Panc1 (cell line): Measurements from ENCODE around the gene SLC12A9. TPM values are rescaled to one million over a fixed set of nuclear protein-coding genes. Genes with fewer than 3 reads are reported as not detected.

Source experiments
- ATAC-seq: fragments of 200-7000 bp; cut with Tn5 transposase; 2 replicates; pipeline ENCODE4 v1.9.1; 2020; ENCODE audit warnings: mild to moderate bottlenecking, moderate library complexity
- BruUV-seq: library from RNA; stranded (reverse); fragments of 400-500 nt; replicated peaks from 2 replicates; lab custom pipeline; 2021; lab: Mats Ljungman, UMichigan
- CTCF ChIA-PET: fragments of 300-600 bp; sonication (Branson Sonifier 250); formaldehyde crosslinking; loops from one replicate; lab custom pipeline; 2022; ENCODE audit warnings: antibody characterized with exemption; lab: Charles Lee
- POLR2A ChIA-PET: fragments of 300-600 bp; sonication (Branson Sonifier 250); formaldehyde crosslinking; loops from one replicate; lab custom pipeline; 2022; ENCODE audit warnings: antibody characterized with exemption; lab: Charles Lee
- DNase-seq: peaks from one replicate; pipeline ENCODE4 v3.0.0-alpha.2; 2010; ENCODE audit warnings: low read depth, low spot score
- H3K27ac ChIP-seq: 2 replicates; pipeline ENCODE4 v1.5.1; 2011; ENCODE audit warnings: mild to moderate bottlenecking, low read length, inconsistent platforms
- H3K27me3 ChIP-seq: fragments of 200-500 bp; sonication (Bioruptor generic); 2 replicates; pipeline ENCODE4 v1.6.0; 2014; ENCODE audit warnings: low read length, inconsistent platforms; ENCODE audit not compliant: control insufficient read depth, insufficient read depth
- H3K36me3 ChIP-seq: fragments of 200-500 bp; sonication (Bioruptor generic); 2 replicates; pipeline ENCODE4 v1.5.1; 2014; ENCODE audit warnings: inconsistent platforms, mild to moderate bottlenecking, low read length, moderate library complexity; ENCODE audit not compliant: control insufficient read depth, insufficient read depth
- H3K4me1 ChIP-seq: 2 replicates; pipeline ENCODE4 v1.5.1; 2011; ENCODE audit warnings: inconsistent platforms, mild to moderate bottlenecking, low read length, moderate library complexity; ENCODE audit not compliant: control insufficient read depth, insufficient read depth
- H3K4me3 ChIP-seq, 2 experiments: 2 replicates each; pipeline ENCODE4 v1.5.1; 2011 to 2012; ENCODE audit warnings: low read depth in 2 of 2, low read length in 2 of 2, mild to moderate bottlenecking in 2 of 2, inconsistent platforms in 1 of 2, moderate library complexity in 1 of 2
- H3K9me3 ChIP-seq: fragments of 200-500 bp; sonication (Bioruptor generic); 2 replicates; pipeline ENCODE4 v1.5.1; 2014; ENCODE audit warnings: low read depth, mild to moderate bottlenecking, inconsistent platforms, low read length, moderate library complexity; ENCODE audit not compliant: control insufficient read depth, insufficient read depth
- CTCF ChIP-seq: fragments of 450-650 bp; IDR thresholded peaks from 2 replicates; pipeline ENCODE4 v1.5.1; 2017; ENCODE audit warnings: mild to moderate bottlenecking
- POLR2AphosphoS5 ChIP-seq: IDR thresholded peaks from 2 replicates; pipeline ENCODE4 v1.6.1; 2012; ENCODE audit warnings: mild to moderate bottlenecking, low read depth, low read length, moderate library complexity
- REST ChIP-seq, 2 experiments: IDR thresholded peaks; 2 replicates each; pipeline ENCODE4 v1.6.1; 2011 to 2012; ENCODE audit warnings: low read depth in 2 of 2, control low read depth in 1 of 2, low read length in 1 of 2, mild to moderate bottlenecking in 1 of 2, moderate library complexity in 1 of 2; ENCODE audit not compliant: insufficient read depth in 1 of 2
- SIN3A ChIP-seq: IDR thresholded peaks from 2 replicates; pipeline ENCODE4 v1.6.1; 2012; ENCODE audit warnings: low read depth, mild to moderate bottlenecking, low read length, moderate library complexity, borderline replicate concordance; ENCODE audit not compliant: insufficient read depth
- TCF7L2 ChIP-seq: IDR thresholded peaks from 2 replicates; pipeline ENCODE4 v1.6.1; 2011; ENCODE audit warnings: mild to moderate bottlenecking, low read depth, low read length, inconsistent platforms
- in situ Hi-C: cut with HindIII; loops from 2 replicates; pipeline ENCODE4 v1.10.0; 2016; ENCODE audit warnings: low sequenced_read_pairs, low pct_unique_long_range_greater_than_20kb
- intact Hi-C: fragments of 100-400 bp; cut with micrococcal nuclease; formaldehyde crosslinking; loops from one replicate; pipeline ENCODE4 v1.10.0; 2022; ENCODE audit not compliant: unreplicated experiment
- total RNA-seq: library from RNA; stranded (reverse); gene quantifications from one replicate; pipeline ENCODE4 v1.2.1, GENCODE V29; 2021; ENCODE audit not compliant: unreplicated experiment

SLC12A9 gene
- total RNA-seq, 1 experiment from 2014 or later = 31.1 TPM

- no peaks in the 10 kb centered on the region for H3K27me3 ChIP-seq
- ChIA-PET CTCF (interaction anchor here (0.6 kb wide), 1 partner anchor 168 kb away, joined by 6 read pairs; no protein-coding TSS in a partner anchor), POLR2A (interaction anchor here (0.7 kb wide), 1 partner anchor 15 kb away, joined by 3 read pairs; the partner anchor contains the start of gene SRRT)
- no peak overlapping the region for H3K4me3 ChIP-seq
- in situ Hi-C loops = no loop called here
- no TSS peak for BruUV-seq
- no peak for TF ChIP-seq SIN3A
- no peak for TF ChIP-seq POLR2AphosphoS5
- intact Hi-C loops = no loop called here
- no peaks in the 10 kb centered on the region for H3K36me3 ChIP-seq
- ATAC-seq (peak; percentile 30; the same call in 1 of the 2 replicates), DNase-seq (no peak)
- no peak overlapping the region for H3K27ac ChIP-seq
- no peaks in the 10 kb centered on the region for H3K4me1 ChIP-seq
- no peaks in the 10 kb centered on the region for H3K9me3 ChIP-seq
Observed at GRCh38 chr7:100859856-100860255, 7.3 kb downstream of the SLC12A9 start.

GRCh38 chr7:100860702-100861615, 8.4 kb downstream of the SLC12A9 start:
- no peak overlapping the region for H3K4me3 ChIP-seq
- no TSS peak for BruUV-seq
- POLR2A ChIA-PET = no interaction called here
- CTCF ChIA-PET = no interaction called here
- in situ Hi-C loops = no loop called here
- no peak for ATAC-seq
- no peak for DNase-seq
- intact Hi-C loops = no loop called here
- no peaks in the 10 kb centered on the region for H3K27me3 ChIP-seq
- H3K4me1 ChIP-seq = no peaks in the 10 kb centered on the region
- H3K9me3 ChIP-seq = no peaks in the 10 kb centered on the region
- TF ChIP-seq REST (IDR thresholded peaks at IDR 0.05; ENCODE audit: insufficient read depth in 1 of 2, low read depth in 2 of 2, low read length in 1 of 2) (no peak), CTCF (no peak), TCF7L2 (no peak), POLR2AphosphoS5 (no peak), SIN3A (no peak)
- H3K27ac ChIP-seq = no peak overlapping the region
- H3K36me3 ChIP-seq = no peaks in the 10 kb centered on the region
